ENCODE data around the gene CCDC60.
"Not testable (repeated sequence)": the region's sequence is repeated elsewhere in the genome, so short reads cannot be mapped to it uniquely, and the experiment has no call there.

The CCDC60 gene

GRCh38 chr12:119343130-119343529 is 8.6 kb downstream of the CCDC60 start:
- H3K36me3 ChIP-seq (ENCODE audit: insufficient read depth) = no peaks in the 10 kb centered on the region
- no peak overlapping the region for H3K4me3 ChIP-seq (IDR thresholded peaks at IDR 0.05; ENCODE audit: insufficient read depth, low read depth, low read length)
- no peaks in the 10 kb centered on the region for H3K4me1 ChIP-seq (ENCODE audit: low read depth, poor library complexity, severe bottlenecking)
- no peak overlapping the region for H3K9ac ChIP-seq
- no peak overlapping the region for H3K27ac ChIP-seq
- no peak for TF ChIP-seq CTCF (conservative IDR thresholded peaks at IDR 0.05; ENCODE audit: low read depth, low read length)
- H3K27me3 ChIP-seq (ENCODE audit: insufficient read depth, low read depth) = no peaks in the 10 kb centered on the region
- no peaks in the 10 kb centered on the region for H3K79me2 ChIP-seq (ENCODE audit: insufficient read depth, low read depth)
- no peaks in the 10 kb centered on the region for H4K20me1 ChIP-seq (ENCODE audit: insufficient read depth)
- no peak overlapping the region for H3K4me2 ChIP-seq
- H2AFZ ChIP-seq (ENCODE audit: low read depth) = no peak overlapping the region

- Histone ChIP-seq H3K4me2 (no peak overlapping the region), H4K20me1 (ENCODE audit: insufficient read depth) (no peaks in the 10 kb centered on the region), H2AFZ (ENCODE audit: low read depth) (no peak overlapping the region), H3K9ac (no peak overlapping the region), H3K36me3 (ENCODE audit: insufficient read depth) (no peaks in the 10 kb centered on the region), H3K4me1 (ENCODE audit: low read depth, poor library complexity, severe bottlenecking) (no peaks in the 10 kb centered on the region), H3K4me3 (IDR thresholded peaks at IDR 0.05; ENCODE audit: insufficient read depth, low read depth, low read length) (no peak overlapping the region), H3K27ac (no peak overlapping the region), H3K27me3 (ENCODE audit: insufficient read depth, low read depth) (no peaks in the 10 kb centered on the region), H3K79me2 (ENCODE audit: insufficient read depth, low read depth) (no peaks in the 10 kb centered on the region)
- TF ChIP-seq CTCF (conservative IDR thresholded peaks at IDR 0.05; ENCODE audit: low read depth, low read length) = no peak
Measured at GRCh38 chr12:119354172-119354571, 19.6 kb downstream of the CCDC60 start.

- not testable (repeated sequence) for H3K4me2 ChIP-seq; H3K4me3 ChIP-seq (IDR thresholded peaks at IDR 0.05; ENCODE audit: insufficient read depth, low read depth, low read length); H3K36me3 ChIP-seq (ENCODE audit: insufficient read depth); H4K20me1 ChIP-seq (ENCODE audit: insufficient read depth); H3K4me1 ChIP-seq (ENCODE audit: low read depth, poor library complexity, severe bottlenecking); H3K9ac ChIP-seq; H2AFZ ChIP-seq (ENCODE audit: low read depth); H3K27me3 ChIP-seq (ENCODE audit: insufficient read depth, low read depth); H3K27ac ChIP-seq; H3K79me2 ChIP-seq (ENCODE audit: insufficient read depth, low read depth)
Measured at GRCh38 chr12:119360366-119360765, 25.8 kb downstream of the CCDC60 start.

- H3K4me3 ChIP-seq (IDR thresholded peaks at IDR 0.05; ENCODE audit: insufficient read depth, low read depth, low read length) = no peak overlapping the region
- no peaks in the 10 kb centered on the region for H3K4me1 ChIP-seq (ENCODE audit: low read depth, poor library complexity, severe bottlenecking)
- no peaks in the 10 kb centered on the region for H4K20me1 ChIP-seq (ENCODE audit: insufficient read depth)
- no peak overlapping the region for H3K4me2 ChIP-seq
- no peak overlapping the region for H3K9ac ChIP-seq
- no peak for TF ChIP-seq CTCF (conservative IDR thresholded peaks at IDR 0.05; ENCODE audit: low read depth, low read length)
- H3K79me2 ChIP-seq (ENCODE audit: insufficient read depth, low read depth) = no peaks in the 10 kb centered on the region
- no peak overlapping the region for H2AFZ ChIP-seq (ENCODE audit: low read depth)
- no peak overlapping the region for H3K27ac ChIP-seq
- H3K27me3 ChIP-seq (ENCODE audit: insufficient read depth, low read depth) = no peaks in the 10 kb centered on the region
- H3K36me3 ChIP-seq (ENCODE audit: insufficient read depth) = no peaks in the 10 kb centered on the region
Measured at GRCh38 chr12:119363037-119363436, 28.5 kb downstream of the CCDC60 start.

GRCh38 chr12:119363490-119363889 is 29.0 kb downstream of the CCDC60 start:
- no peaks in the 10 kb centered on the region for H4K20me1 ChIP-seq (ENCODE audit: insufficient read depth)
- H3K4me3 ChIP-seq (IDR thresholded peaks at IDR 0.05; ENCODE audit: insufficient read depth, low read depth, low read length) = no peak overlapping the region
- TF ChIP-seq CTCF (conservative IDR thresholded peaks at IDR 0.05; ENCODE audit: low read depth, low read length) = no peak
- no peak overlapping the region for H3K4me2 ChIP-seq
- H3K9ac ChIP-seq = no peak overlapping the region
- no peak overlapping the region for H2AFZ ChIP-seq (ENCODE audit: low read depth)
- H3K27me3 ChIP-seq (ENCODE audit: insufficient read depth, low read depth) = no peaks in the 10 kb centered on the region
- H3K36me3 ChIP-seq (ENCODE audit: insufficient read depth) = no peaks in the 10 kb centered on the region
- no peaks in the 10 kb centered on the region for H3K79me2 ChIP-seq (ENCODE audit: insufficient read depth, low read depth)
- no peaks in the 10 kb centered on the region for H3K4me1 ChIP-seq (ENCODE audit: low read depth, poor library complexity, severe bottlenecking)
- no peak overlapping the region for H3K27ac ChIP-seq
